Gastrocnemius medialis (tissue), 4 donors: ENCODE measurements around the gene SLC7A4.
A peak's percentile ranks its signal among the peaks of the same experiment; 100 is the strongest.

Experiments used
- CTCF ChIP-seq, 5 experiments: fragments of 450-650 bp in 3 of 5; fragments of 200-600 bp in 2 of 5; sonication (generic) in 2 of 5; IDR thresholded peaks in 4 of 5; conservative IDR thresholded peaks in 1 of 5; 1 replicate in 4 of 5; 2 replicates in 1 of 5; pipeline ENCODE4 v1.5.1; 2016 to 2019; ENCODE audit warnings: antibody characterized with exemption in 5 of 5, mild to moderate bottlenecking in 3 of 5, moderate library complexity in 3 of 5
- POLR2A ChIP-seq, 2 donors: fragments of 450-650 bp; IDR thresholded peaks; one replicate each; pipeline ENCODE4 v1.6.1; 2017; ENCODE audit warnings: antibody characterized with exemption in 2 of 2, mild to moderate bottlenecking in 2 of 2, moderate library complexity in 2 of 2

- TF ChIP-seq CTCF (IDR thresholded peaks at IDR 0.05 in 4 of 5, conservative IDR thresholded peaks at IDR 0.05 in 1 of 5) (peak; percentile 34 to 78 (median 71)), POLR2A (IDR thresholded peaks at IDR 0.05) (peak; percentile 93 to 94)
Measured at GRCh38 chr22:20981787-20982562, 50.4 kb downstream of the SLC7A4 start, which contains the start of gene LZTR1.
